ENCODE results near the gene NUP210.

DNA sequence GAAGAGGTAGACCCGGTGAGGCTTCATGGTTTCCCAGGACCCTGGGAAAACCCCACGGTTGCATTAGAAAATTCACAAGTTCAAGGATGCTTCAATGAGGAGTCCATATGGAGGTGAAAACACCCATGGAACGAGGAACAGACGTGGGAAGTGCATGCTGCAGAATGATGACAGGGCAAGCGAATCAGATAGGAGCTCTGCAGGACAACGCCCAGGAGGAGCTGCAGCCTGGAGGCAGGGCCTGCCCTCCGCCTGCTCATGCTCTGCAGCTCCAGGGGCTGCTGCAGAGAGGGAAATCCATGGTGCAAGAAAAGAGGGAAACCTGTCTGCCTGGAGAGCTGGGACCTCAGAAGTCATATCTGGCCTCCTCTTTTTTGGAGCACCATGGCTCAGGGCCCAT lies 61.5 kb downstream of the NUP210 start:
- TF ChIP-seq POLR2A (IDR thresholded peaks at IDR 0.05): no peak
- TF ChIP-seq, protein P1, sequence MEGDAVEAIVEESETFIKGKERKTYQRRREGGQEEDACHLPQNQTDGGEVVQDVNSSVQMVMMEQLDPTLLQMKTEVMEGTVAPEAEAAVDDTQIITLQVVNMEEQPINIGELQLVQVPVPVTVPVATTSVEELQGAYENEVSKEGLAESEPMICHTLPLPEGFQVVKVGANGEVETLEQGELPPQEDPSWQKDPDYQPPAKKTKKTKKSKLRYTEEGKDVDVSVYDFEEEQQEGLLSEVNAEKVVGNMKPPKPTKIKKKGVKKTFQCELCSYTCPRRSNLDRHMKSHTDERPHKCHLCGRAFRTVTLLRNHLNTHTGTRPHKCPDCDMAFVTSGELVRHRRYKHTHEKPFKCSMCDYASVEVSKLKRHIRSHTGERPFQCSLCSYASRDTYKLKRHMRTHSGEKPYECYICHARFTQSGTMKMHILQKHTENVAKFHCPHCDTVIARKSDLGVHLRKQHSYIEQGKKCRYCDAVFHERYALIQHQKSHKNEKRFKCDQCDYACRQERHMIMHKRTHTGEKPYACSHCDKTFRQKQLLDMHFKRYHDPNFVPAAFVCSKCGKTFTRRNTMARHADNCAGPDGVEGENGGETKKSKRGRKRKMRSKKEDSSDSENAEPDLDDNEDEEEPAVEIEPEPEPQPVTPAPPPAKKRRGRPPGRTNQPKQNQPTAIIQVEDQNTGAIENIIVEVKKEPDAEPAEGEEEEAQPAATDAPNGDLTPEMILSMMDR (IDR thresholded peaks at IDR 0.05): no peak
- TF ChIP-seq EP300 (IDR thresholded peaks at IDR 0.05): no peak
